Measurements from ENCODE around the gene LMOD1.
"Not testable (repeated sequence)": the region's sequence is repeated elsewhere in the genome, so short reads cannot be mapped to it uniquely, and the experiment has no call there.

The LMOD1 gene

DNA sequence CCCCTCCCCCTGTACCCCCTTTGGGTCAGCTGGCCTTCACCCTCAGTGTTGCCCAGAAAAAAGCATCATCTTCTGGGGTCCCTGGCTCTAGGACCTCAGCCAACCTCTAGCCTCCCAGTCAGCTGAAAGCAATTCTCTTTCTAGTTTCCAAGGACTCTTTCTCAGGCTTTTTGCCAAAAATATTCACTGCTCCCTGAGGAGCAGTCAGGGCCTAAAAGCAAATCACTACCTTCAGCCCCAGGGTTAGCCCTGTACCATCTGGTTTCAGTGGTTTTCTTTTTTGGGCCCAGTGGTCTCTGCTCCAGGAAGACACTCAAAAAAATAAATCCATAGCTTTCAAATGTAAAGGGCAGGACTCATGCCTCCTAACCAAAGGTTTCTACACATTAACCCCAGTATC lies 3.1 kb upstream of the LMOD1 start:
- DNase-seq (ENCODE audit: low read depth in 1 of 2, low spot score in 1 of 2) = no peak

DNA sequence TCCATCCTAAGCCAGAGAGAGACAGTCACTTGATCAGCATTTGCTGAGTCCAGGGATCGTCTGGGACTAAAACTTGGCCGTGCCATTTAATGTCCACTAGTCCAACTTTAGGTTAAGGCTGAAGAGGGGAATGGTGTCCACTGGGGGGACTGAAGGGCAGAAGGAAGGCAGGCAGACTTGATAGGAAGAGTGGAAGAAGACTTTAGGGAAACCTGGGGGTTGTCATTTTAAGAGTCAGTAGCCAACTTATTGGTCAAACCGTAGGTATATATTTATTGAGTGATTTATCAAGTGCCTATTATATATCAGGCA lies 1.3 kb upstream of the LMOD1 start:
- DNase-seq (ENCODE audit: low read depth in 1 of 2, low spot score in 1 of 2) = no peak

DNA sequence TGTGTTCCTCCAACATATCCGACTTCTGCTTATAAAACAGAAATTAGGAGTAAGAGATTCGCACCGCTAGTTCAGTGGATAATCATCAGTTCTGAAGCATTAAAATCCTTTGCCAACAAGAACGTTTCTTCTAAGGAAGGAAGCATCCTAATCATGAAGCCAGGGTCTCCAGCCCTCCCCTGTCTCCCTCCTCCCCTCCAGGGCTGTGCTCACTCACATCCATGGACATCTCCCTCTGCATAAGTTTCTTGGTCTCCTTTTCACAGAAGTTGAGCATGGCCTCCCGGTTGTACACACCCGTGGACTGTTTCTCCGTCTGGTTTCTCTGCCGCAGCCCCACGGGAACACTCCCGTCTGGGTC lies 505 bp downstream of the LMOD1 start:
- DNase-seq (ENCODE audit: low read depth in 1 of 2, low spot score in 1 of 2) = no peak

DNA sequence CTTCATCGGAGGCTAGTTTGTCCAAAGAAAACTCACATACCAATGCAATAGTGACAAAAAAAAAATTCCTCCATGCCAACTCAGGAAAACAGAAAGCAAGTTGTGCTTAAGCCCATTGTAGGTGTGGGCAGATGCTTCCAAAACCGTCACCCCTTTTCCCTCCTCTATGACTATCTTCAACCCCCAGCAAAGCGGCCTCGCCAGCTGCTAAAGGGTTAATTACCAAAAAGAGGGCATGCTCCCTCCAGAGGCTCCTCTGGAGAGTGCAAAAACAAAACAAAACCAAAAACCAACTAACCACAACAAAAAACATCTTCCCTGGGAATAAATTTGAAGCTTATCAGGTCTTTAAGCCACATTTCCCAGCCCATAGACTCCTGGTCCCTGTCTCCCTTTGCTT lies 1.2 kb downstream of the LMOD1 start:
- DNase-seq (ENCODE audit: low read depth in 1 of 2, low spot score in 1 of 2) = no peak

DNA sequence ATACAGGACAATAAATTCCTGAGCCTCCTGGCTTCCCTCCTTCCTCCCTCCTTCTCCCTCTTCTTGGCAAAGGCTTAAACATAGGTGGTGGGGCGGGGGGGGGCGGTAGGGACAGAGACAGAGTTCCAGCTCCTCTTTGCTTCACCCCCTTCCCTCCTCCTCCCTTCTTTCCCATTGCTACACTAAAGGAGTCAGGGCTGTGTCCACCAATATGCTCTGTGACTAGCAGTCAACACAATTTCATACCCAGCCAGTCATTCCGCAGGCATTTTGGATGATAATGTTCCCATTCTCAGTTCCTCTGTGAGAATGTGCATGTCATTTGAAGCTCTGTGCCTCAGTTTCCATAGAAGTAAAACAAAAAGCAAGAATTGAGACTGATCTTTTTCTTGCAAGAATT lies 1.7 kb downstream of the LMOD1 start:
- DNase-seq (ENCODE audit: low read depth in 1 of 2, low spot score in 1 of 2) = no peak

DNA sequence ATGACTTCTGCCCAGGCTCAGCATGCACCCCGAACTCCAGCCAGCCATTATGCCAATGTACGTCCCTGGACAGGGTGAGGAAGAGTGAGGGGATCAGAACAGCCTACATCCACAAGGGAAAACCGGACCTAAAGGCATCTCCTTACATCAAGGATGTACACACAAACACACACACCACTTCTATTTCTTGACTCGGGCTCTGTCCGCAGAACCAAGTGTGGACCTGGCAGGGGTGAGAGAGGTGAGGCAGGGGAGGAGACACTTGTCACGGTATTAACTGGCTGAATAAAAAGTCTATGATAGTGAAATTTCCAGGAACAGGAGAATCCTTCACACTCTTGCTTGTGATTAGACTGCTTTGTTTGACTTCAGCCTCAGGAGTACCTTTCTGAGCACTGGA lies 2.3 kb downstream of the LMOD1 start:
- no peak for DNase-seq (ENCODE audit: low read depth in 1 of 2, low spot score in 1 of 2)

DNA sequence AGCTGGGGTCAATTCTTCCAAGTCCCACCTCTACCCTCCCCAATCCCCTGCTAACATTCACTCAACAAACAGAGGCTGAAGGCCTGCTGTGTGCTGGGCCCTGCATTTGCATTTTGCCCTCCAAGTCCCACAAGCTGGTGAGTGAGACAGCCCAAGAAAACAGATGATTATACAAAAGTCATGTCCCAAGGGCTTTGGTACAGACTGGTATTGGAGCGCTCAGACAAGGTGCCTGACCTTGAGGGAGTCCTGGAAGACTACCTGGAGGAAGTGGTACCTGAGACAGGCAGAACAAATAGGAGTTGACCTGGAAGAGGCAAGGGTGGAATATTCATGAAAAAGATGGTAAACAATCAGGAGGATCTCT lies 4.2 kb downstream of the LMOD1 start:
- DNase-seq (ENCODE audit: low read depth in 1 of 2, low spot score in 1 of 2) = no peak

DNA sequence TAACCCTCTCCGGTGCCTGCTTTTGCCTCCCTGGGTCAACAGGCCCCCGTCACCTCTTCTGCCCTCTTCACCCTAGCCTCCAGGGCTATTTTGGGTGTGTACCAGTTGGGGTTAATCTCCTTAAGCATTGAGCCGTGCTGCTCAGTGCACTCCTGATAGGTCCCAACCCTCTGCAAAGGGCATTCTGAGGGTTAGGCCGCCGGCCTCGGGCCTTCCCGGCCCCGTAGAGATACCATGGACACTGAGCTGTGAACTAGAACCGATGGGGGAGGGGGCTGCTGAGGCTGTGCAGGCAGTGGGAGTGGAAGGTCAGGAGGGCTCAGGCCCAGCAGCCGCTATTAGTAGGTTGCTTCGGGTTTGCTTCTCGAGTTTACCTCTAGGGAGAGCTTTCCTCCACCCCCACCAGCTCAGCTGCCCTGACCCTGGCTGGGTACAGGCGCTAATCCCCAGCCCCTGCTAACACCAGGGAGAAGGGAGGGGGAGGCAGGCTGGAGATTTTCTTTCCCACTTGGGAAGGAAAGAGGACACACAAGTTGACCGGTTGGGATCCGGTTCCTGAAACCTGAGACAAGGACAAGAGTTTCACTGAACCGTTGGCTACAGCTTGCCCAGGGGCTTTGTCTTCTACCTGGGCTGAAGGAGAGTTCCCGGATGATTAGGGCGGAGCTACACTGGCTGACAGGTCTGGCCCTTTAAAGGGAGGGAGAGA lies 4.8 kb downstream of the LMOD1 start:
- no peak for DNase-seq (ENCODE audit: low read depth in 1 of 2, low spot score in 1 of 2)

DNA sequence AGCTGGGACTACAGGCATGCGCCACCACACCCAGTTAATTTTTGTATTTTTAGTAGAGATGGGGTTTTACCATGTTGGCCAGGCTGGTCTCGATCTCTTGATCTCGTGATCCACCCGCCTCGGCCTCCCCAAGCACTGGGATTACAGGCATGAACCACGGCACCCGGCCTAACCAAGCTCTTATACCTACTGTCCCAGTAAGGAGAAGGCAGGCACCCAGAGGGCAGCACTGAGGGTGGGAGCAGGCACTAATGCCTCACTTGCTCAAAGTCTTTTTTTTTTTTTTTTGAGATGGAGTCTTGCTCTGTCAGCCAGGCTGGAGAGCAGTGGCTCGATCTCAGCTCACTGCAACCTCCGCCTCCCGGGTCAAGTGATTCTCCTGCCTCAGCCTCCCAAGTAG lies 6.0 kb downstream of the LMOD1 start:
- not testable (repeated sequence) for DNase-seq (ENCODE audit: low read depth in 1 of 2, low spot score in 1 of 2)

DNA sequence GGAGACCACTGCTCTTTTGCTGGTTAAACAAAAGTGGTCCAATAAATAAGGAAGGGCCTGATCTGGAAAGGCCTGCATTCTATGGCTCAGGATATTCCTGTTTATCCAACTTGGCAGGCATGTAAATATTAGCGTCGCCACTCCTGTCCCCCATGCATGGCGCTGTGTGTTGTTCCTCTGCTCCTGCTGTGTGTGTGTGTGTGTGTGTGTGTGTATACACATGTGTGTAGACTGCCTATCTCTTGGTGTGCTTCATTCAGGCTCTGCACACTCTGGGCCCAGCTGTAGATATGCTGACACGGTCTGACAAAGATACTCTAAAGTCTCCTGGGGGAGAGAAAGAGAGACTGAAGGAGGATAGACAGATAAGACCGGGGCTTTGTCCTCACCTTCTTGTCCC lies 6.8 kb downstream of the LMOD1 start:
- no peak for DNase-seq (ENCODE audit: low read depth in 1 of 2, low spot score in 1 of 2)

DNA sequence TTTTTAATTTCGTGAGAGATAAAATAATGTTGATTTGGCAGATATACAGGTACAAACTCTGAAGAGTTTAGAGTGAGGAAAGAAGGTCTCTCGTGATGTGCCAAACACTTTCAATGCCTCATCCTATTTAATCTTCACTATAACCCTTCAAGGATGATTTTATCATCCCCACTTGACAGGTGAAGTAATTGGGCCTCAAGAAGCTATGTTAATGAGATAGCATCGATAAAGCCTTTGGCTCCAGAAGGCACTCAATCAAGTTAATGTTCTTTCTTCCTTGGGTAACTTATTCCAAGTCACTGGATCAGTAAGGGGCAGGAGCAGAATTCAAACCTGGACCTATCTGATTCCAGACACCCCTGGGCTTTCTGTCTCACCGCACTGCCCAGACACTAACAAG lies 7.2 kb downstream of the LMOD1 start:
- no peak for DNase-seq (ENCODE audit: low read depth in 1 of 2, low spot score in 1 of 2)

DNA sequence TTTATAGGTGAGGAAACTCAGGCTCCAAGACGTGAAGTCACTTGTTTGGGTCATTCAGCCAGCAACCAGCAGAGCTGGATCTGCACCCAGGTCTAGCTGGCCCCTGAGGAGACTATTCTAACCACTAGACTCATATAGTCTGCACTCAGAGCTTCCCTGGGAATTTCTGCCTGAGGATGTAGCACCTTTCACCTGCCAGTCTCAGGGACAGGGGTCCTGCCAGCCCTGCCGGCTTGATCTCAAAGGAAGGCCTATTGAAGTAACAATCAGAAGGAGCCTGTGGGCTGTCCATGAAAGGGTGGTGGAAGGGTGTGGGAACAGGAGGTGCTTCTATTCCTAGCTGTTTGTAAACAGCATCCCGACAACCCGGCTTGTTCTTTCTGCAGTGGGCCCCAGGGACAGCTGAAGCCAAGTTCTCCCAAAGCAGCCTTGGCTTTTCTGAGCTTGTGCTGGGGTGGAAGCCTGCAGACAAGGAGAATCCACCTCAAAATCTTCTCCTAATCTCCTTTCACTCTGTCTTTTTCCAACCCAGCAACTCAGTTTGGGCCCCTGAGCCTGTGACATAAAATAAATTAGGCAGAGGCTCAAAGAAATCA lies 7.8 kb downstream of the LMOD1 start:
- DNase-seq (ENCODE audit: low read depth in 1 of 2, low spot score in 1 of 2) = no peak

DNA sequence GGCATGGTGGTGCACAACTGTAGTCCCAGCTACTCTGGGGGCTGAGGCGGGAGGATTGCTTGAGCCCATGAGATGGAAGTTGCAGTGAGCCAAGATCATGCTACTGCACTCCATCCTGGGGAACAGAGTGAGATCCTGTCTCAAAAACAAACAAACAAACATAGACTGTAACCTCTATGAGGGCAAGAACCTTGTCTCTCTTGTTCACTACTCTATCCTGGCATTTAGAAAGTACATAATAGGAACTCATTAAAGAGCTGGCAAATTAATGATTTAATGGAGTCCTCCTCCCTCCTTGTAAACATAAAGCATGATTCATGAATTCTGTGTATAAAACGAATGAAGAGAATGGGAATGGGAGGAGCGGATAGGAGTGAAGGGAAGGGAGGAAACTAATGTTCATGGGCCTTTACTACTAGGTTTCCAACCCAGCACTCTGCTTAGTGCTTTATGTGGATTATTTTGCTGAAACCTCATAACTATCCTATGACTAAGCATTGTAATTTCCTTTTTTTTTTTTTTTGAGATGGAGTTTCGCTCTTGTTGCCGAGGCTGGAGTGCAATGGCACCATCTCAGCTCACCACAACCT lies 8.6 kb downstream of the LMOD1 start:
- no peak for DNase-seq (ENCODE audit: low read depth in 1 of 2, low spot score in 1 of 2)

DNA sequence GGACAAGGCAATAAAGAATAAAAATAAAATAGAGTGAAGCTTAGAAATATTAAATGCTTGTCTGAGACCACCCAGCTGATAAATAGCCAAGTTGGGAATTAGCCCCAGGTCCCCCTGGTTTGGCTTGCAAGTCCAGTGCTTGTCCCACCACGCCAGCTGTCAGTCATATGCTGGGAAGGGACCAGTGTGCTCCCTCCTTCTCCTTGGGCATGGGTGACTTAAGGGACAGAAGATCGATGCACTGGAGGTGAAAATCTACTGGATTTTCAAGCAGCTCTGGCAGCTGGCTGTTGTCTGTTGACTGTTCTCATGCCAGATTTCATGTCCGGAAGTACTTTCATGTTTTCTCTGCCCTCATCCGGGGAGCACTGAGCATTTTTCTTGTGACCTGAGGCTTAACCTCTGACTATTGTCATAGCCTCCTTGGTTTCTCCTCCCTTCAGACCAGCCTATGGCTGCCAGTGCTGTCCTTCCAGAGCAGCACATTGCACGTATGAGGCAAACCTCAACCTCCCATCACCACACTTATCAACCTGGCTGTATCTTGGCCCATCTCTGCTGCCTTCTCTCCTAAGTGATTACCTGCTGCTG lies 12.4 kb downstream of the LMOD1 start:
- no peak for DNase-seq (ENCODE audit: low read depth in 1 of 2, low spot score in 1 of 2)

DNA sequence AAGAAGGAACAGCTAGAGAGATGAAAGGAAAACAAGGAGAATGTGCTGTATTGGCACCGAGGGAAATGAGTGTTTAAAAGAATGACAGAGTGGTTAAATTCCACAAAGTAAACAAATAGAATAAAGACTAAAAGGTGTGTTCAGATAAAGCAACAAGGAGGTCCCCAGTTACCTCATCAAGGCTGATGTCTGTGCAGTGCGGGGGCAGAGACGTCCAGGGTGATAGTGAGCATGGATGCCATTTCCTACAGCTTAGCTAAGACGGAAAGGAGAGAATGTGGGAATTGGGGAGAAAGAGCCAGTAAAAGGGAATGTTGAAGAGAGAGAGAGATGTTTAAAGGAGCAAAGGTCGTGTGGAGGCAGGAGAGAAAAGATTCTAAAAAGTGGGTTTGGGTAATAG lies 15.5 kb downstream of the LMOD1 start:
- no peak for DNase-seq (ENCODE audit: low read depth in 1 of 2, low spot score in 1 of 2)

DNA sequence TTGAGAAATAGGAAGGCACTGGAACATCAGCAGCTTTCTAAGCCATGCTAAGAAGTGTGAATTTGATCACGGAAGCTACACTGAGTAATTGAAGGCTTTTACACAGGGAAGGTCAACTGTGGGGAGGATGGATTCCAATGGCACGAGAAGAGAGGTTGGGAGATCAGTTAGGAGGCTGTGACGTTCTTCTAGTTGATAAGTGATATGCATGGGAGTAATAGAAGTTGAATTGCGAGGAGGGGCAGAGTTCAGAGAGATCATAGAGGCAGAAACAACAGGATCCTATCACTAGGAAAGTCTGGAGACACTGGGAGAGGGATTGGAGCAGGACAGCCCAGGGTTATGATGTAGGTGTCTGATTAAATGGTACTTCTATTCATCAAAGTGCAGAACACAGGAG lies 16.2 kb downstream of the LMOD1 start:
- no peak for DNase-seq (ENCODE audit: low read depth in 1 of 2, low spot score in 1 of 2)

DNA sequence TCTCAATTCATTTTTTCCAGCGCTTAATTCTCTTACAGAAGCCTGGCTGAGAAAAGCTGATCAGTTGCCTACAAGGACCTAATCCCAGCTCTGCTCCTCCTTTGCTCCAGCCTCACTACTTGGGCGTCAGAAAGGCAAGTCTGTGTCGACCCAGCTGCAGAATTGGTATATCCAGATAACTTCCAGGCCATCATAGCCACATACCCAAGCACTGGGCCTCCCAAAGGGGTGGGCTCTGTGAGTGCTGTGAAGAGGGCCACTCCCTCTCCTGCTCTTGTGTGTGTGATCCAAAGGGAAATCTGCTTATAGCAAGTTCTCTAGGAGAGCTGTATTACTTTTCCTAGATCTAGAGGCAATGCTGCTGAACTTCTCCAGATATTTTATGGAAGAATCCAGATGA lies 18.1 kb downstream of the LMOD1 start:
- DNase-seq (ENCODE audit: low read depth in 1 of 2, low spot score in 1 of 2) = no peak

DNA sequence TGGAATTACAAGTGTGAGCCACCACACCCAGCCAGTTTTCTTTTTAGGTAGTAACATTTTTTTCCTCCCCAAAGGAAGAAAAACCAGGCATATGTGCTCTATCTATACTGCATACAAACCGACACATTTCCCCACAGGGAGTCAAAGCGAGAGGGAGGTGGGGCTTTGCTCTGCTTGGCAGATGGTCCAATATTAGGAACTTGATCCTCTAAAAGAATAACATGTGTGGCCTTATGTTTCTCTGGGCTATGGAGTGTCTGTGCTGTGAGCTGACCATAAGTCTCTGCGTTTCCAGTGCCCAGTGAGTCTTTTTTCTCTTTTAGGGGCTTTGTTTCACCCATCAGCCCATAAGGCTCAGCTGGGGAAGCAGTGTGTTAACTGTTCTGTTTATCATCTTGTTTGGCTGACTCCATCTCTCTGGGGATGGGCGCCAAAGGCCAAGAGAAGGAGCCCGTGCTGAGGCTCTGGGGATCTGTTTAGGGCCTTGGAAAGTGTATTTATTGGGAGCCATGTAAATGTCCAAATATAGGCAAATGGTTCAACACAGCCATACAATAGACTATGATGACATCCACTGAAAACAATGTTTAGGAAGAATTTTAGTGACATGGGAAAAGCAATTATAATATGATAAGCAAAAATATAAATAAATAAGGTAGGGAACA lies 20.2 kb downstream of the LMOD1 start:
- no peak for DNase-seq (ENCODE audit: low read depth in 1 of 2, low spot score in 1 of 2)

DNA sequence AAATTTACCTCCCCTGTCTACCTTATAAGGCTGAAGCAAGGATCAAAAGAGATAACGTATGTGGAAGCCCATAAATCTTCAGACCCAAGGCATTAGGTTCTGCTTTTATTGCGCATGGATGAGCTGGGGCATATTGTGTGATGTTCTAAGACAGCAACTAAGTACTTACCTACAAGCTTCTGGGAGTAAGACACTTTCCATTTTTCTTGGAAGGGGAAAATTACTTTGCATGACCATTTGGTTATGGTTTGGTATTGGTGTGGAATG lies 21.1 kb downstream of the LMOD1 start:
- no peak for DNase-seq (ENCODE audit: low read depth in 1 of 2, low spot score in 1 of 2)

DNA sequence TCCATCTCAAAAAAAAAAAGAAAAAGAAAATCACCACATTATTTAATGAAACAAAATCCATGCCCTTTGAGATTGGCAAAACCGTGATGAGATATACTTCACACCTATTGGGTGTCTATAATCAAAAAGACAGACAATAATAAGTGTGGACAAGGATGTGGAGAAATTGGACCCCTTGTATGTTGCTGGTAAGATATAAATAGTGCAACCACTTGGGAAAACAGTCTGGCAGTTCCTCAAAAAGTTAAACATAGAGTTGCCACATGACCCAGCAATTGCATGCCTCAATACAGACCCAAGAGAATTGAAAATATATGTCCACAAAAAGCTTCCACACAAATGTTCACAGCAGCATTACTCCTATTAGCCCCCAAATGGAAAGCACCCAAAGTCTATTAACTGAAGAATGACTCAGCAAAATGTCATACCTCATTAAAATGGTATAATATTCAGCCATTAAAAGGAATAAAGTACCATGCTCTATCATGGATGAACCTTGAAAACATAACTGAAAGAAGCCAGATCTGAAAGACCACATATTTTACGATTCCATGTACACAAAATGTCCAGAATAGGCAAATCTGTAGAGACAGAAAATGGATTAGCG lies 24.3 kb downstream of the LMOD1 start:
- no peak for DNase-seq (ENCODE audit: low read depth in 1 of 2, low spot score in 1 of 2)

DNA sequence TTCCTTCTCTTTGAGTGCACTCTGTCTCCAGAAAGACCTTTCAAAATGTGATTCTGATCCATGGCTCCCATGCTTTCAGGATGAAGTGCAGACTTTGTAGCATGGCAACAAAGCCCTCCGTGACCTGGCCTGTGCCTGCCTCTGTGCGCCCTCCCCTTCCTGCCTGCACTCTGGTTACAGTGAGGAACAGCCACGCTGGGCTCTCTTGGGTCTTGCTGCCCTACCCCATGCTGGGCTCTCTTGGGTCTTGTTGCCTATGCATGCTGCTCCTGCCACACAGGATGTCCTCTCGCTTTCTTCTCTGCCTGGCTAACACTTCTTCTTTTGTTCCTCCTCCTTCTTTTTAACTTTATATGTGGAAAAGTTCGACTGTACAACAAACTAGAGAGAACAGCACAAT lies 28.0 kb downstream of the LMOD1 start:
- no peak for DNase-seq (ENCODE audit: low read depth in 1 of 2, low spot score in 1 of 2)

DNA sequence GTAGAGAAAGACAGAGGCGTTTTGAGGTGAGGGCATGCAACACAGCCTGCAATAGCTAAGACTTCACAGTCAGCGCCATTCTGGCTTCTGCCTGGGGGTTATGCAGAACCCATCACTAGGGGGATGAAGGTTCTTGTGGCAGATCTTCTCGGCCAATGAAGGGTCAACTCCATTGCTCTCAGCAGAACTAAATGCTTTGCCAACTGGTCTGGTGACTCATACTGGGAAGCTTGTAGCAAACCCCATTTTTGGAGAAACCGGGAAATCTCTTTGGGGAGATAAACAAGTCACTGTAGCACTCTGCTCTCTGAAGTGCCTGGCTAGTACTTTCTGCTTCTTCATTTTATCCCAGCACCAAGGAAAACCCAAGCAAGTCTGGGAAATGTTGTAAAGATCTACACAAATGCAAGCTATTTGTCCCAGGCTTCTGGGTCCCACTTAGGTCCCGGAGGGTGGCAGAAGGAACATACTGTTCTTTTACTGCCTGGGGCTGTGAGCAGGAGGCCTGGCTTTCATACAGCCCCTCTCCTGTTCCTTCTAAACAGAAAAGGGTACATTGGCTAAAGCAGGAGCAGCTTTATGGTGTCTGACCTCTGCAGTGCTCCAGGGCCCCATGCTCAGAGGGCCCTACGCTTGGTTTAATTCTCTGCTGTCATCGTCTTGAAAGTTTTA lies 28.9 kb downstream of the LMOD1 start:
- no peak for DNase-seq (ENCODE audit: low read depth in 1 of 2, low spot score in 1 of 2)

All from activated T-helper 1 cell treated with anti-CD3 and anti-CD28 coated beads, Interleukin-2, amount 50 U/mL, for 16 hours (primary cell).